ENCODE results near the gene ATOH8.

ATOH8 gene

DNA sequence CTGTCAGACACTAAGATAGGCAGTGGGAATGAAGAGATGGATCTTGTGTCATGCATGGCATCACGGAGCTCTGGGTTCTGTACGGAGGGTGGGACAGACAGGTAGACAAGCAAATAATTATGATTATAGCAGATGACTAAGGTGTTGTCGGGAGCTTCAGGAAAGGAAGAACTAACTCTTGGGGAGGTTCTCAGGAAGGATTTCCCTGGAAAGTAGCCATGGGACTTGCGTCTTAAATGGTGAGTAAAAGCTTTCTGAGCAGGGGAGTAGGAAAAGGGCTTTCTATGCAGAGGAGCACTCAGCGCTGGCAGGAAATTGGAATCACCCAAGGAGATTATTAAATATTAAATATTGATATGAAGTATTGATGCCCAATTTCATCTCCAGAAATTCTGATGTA, 35.5 kb downstream of the ATOH8 start:
- no peak for DNase-seq
- intact Hi-C loops (cut with DNase I), result no loop called here

DNA sequence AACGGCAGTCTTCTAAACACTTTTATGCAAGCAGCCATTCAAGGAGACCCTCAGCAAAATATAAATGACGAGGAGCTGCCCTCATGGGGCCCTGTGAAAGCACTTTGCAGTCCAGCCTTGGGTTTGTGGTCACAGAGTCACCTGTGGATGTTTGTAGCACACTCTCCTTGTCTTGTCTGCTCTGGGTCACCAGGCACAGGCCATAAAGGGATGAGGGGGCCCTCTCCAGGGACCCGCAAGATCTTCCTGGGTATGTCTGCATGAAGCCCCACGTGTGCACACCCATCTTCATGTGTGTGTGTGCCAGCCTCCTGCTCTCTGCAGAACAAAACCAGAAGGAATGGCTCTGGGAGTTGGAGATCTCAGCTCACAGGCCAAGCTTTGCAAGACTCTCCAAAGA, 36.2 kb downstream of the ATOH8 start:
- intact Hi-C loops (cut with DNase I), result loop anchor here (5.0 kb wide), 1 partner anchor 38 kb away; the partner anchor contains the start of gene ATOH8
- DNase-seq, result no peak

DNA sequence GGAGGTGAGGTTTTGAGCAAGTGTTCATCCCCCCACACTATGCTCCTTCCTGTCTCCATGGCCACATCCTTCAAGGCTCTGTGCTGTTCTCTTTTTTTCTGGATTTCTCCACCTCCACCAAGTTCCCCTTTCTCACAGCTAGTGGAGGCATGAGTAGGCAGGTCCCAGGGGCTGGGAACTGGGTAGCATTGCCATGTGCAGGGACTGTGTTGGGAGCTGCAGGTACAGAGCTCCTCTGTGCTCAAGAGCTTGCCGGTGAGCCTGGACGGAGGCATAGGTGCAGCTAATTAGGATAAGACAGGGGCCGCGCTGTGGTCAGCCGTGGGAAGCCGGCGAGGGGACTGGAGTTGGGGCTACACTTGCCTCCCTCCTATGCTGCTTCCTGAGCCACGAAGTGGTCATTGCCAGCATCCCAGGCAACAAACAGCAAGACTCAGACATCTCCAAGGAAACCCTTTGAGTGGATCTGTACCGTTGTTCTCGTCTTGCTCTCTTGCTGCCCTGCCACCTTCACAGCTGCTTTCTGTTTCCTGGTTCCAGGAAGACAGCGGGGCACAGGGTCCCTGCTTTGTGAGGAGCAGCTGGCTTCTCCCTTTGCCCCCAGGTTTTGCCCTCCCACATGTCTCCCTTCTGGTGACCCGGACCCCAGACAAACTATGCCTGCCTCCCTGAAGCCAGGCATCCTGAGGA, 36.9 kb downstream of the ATOH8 start:
- peak in 26 of 42 donors; percentile 34 to 88 (median 60) for DNase-seq
- intact Hi-C loops (cut with DNase I), result loop anchor here (5.0 kb wide), 1 partner anchor 38 kb away; the partner anchor contains the start of gene ATOH8

DNA sequence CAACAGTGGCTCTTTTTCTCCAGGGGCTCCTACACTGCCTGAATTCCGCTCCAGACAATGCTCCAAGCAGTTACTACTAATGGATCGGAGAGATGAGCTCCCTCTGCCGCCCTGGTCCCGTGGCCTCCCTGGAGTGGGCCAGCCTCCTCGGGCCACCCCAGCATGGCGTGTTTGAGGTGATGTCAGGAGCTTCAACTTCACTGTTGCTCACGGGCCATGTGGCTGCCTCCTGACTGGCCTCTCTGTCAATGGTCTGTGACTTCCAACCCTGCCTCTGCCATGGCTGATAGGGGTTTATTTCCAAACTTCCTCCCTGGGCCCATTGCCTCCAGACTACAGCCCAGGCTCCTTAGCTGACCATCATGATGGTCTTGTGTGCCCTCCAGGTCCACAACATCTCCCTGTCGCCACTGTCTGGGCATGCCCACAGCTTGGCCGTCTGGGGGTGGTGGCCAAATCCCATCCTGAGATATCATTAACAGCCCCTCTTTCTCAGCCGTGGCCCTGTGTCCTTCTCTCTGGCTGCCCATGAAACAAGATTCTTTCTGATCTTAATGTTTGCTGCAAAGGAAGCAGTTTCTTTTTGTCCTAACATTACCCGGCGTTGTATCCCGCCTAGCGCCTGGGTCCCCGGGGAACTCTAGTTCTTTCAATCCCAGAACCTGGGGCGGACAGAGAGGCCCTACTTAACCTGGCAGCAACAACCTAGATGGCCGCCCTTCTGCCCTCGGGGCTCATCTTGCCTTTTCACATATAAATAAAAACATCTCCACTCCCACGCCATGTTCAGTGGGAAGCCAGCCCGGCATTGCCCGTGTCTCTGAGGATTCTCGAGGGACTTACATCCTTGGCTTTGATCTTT, 38.1 kb downstream of the ATOH8 start:
- intact Hi-C loops (cut with DNase I), result loop anchor here (5.0 kb wide), 1 partner anchor 40 kb away; the partner anchor contains the start of gene ATOH8
- peak in 4 of 42 donors; percentile 7 to 34 (median 14) for DNase-seq

DNA sequence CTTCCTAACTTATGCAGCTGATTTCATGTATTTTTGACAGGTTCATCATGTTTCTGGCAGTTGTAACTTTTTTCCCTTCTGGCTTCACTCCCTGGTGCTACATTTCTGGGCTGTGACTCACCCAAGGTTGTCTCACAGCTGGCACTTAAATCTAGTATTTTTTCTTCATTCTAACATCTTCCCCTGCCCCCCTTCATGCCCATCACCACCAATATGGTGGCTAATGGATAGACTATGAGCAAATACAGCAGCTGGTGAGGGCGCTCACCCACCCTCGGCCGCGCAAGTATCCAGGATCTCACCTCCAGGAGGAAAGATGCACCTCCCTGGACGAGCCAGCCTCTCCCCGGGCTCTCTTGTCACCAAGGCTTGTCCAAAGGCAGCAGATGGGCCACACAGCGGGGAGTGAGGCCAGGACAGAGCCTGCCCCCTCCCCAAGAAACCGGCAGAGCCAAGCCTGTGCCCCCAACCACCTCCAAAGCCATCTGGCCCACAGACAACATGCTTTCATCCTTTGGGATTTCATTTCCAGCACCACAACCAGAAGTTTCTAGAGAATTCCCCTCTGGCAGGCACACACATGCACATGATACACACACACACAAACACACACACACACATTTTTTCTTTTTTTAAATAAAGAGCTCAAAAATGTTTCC, 39.1 kb downstream of the ATOH8 start:
- intact Hi-C loops (cut with DNase I), result loop anchor here (5.0 kb wide), 1 partner anchor 41 kb away; the partner anchor contains the start of gene ATOH8
- DNase-seq, result peak in 5 of 42 donors; percentile 11 to 55 (median 17)

DNA sequence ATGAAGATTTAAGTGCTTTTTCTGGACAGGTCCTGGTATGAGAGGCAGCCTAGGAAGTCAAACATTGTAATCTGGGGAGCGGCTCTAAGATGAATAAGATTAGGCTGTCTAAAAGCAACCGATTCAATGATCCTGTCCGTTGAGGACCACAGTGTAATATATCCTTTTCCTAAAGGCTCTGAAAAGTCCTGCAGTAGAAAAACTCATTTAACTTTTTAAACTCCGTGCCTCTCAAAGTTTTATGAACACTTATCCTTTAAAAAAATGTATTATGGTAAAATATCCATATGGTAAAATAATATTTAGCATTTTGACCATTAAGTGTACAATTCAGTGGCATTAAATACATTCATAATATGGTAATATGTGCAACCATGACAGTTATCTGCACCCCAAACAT, 39.8 kb downstream of the ATOH8 start:
- no peak for DNase-seq
- intact Hi-C loops (cut with DNase I), result loop anchor here (5.0 kb wide), 1 partner anchor 41 kb away; the partner anchor contains the start of gene ATOH8

DNA sequence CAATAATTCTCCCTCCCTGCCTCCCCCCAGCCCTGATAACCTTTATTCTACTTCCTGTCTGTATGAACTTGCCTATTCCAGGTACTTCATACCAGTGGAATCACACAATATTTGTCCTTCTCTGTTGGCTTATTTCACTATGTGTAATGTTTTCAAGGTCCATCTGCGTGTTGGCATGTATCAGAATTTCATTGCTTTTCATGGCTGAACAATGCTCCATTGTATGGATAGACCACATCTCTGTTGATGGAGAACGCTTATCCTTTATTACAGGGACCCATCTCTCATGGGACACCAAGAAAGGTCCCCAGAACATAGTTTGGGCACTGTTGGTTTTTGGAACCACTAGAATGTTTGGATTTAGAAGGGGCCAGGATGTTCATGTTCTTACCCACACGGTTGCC, 40.2 kb downstream of the ATOH8 start:
- peak in 1 of 42 donors; percentile 8 for DNase-seq
- intact Hi-C loops (cut with DNase I), result loop anchor here (5.0 kb wide), 1 partner anchor 42 kb away; the partner anchor contains the start of gene ATOH8

DNA sequence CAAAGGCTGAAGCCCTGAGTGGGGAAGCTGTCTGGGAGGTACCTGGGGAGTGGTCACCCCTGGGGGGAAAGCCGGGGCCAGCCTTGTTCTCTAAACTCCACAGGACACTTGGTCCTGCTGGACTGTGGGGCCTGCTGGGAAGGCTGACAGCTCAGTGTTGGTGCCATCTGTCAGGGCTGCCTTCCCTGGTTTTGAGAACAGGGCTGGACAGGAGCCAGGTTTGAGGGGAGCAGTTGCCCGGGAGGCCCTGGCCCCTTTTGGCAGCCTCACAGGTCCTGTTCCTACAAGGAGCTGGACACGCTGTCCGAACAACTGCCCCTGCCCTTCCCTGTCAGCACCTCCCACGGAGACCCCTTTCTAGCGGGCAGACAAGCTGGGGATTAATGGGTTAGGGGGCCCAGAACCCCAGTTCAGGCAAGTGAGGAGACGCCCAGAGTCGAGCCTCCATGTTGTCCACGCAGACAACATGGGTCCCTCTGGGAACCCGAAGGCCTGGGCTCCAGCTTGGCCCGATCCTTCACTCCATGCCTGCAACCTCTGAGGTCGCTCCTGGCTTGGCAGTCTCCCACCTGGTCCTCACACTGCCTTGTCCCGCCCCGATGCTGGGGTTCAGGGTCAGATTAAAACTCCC, 40.8 kb downstream of the ATOH8 start:
- intact Hi-C loops (cut with DNase I), result loop anchor here (5.0 kb wide), 2 partner anchors 42 to 52 kb away; partner anchors contain the start of gene ATOH8
- DNase-seq, result peak in 35 of 42 donors; percentile 27 to 79 (median 55)

DNA sequence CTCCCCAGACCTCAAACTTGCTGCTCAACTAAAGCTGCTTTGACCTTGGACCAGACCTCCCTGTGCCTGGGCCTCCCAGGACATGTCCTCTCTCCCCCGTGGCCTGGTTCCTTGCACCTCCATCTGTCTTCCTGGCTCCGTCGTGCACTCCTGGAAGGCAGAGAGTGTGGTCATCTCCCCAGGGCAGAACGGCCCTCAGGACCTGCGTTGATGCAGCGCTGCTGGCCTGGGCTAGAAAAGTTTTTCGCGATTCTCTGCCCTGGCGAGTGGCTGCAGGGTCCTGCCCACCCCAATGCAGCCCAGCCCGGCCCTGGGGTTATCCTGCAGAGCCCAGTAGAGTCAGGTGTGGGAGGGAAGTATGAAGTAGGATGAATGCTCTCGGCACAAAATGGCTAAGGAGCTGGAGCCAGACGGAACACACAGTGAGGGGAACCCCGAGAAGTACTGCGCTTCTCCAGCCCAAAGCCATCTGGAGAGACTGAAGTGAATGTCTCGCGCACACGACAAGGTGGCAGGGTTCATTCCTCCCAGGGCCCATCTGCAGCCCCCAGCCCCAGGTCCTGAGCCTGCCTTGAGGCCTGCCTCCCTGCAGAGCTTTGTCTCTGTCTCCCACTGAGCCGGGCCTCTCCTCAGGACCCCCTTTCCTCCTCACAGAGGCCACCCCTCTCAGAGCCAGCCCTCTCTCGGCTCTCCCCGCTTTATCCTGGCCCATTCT, 41.7 kb downstream of the ATOH8 start:
- peak in 4 of 42 donors; percentile 7 to 37 (median 20) for DNase-seq
- intact Hi-C loops (cut with DNase I), result loop anchor here (5.0 kb wide), 1 partner anchor 53 kb away; no protein-coding TSS in a partner anchor

DNA sequence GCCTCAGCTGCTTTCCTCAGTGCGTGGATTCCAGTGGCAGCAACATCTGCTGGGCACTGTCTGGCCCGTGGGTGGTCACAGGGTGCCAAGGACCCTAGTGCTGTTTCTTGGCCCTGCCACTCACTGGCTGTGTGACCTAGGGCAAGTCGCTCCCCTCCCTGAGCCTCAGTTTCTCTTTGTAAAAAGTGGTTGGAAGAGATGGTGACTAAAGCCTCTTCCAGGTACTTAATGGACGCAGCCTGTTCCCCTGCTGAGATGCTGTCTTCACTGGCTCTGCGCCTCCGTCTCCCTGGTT, 42.2 kb downstream of the ATOH8 start:
- intact Hi-C loops (cut with DNase I), result loop anchor here (5.0 kb wide), 1 partner anchor 54 kb away; no protein-coding TSS in a partner anchor
- peak in 2 of 42 donors; percentile 8 to 27 for DNase-seq

DNA sequence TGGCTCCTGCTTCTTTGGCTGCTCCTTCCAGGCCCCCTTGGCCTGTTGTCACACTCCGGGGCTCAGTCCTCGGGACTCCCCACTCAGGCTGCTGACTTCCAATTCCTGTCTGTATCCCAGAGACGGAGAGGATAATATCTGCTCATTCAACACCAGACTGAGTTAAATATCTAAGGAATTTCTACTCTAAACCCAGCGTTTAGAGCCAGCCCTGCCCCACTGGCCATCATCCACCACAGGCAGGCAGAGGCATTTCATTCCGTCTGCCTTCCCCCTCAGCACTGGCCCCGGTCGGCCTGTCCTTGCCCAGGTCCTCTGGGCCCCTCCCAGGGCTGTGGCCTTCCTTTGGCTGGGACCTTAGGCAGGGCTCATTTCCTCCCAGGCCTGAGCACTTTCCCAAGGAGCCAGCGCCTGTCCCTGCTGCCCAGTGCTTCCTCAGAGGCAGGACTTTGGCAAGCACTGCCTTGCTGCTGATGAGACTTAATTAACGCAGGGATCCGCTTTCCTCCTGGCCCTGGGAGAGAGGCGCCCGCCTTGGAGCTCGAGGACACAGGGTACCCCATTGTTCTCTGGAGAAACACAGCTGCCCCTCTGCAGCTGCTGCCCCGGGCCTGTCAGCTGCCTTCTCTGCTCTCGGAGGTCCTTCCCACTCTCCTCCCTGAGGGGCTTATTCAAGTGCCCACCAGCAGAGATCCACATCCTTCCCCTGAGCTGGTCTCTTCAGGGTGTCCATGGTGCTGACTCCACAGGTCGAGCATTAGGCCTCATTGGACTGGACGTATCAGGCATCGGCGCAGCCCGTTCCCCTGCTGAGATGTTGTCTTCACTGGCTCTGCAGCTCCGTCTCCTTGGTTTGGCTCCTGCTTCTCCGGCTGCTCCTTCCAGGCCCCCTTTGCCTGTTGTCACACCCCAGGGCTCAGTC, 42.8 kb downstream of the ATOH8 start:
- intact Hi-C loops (cut with DNase I), result loop anchor here (5.0 kb wide), 1 partner anchor 54 kb away; no protein-coding TSS in a partner anchor
- peak; percentile 60 to 91 (median 82) for DNase-seq

DNA sequence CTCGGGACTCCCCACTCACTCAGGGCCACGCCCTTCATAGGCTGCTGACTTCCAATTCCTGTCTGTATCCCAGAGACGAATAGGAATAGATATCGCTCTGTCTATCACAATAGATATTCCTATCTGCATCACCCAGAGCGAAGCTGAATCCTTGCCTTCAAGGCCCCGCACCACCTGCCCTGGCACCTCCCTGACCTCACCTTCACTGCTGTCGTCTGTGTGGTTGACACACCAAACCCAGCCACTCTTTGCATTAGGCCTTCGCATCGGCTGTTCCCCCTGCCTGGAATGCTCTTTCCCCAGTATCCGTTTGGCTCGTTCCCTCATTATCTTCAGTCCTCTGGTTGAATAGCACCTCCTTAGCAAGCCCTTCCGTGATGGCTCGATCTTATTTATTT, 43.5 kb downstream of the ATOH8 start:
- DNase-seq, result peak in 2 of 42 donors; percentile 8 to 18
- intact Hi-C loops (cut with DNase I), result loop anchor here (5.0 kb wide), 1 partner anchor 55 kb away; no protein-coding TSS in a partner anchor

DNA sequence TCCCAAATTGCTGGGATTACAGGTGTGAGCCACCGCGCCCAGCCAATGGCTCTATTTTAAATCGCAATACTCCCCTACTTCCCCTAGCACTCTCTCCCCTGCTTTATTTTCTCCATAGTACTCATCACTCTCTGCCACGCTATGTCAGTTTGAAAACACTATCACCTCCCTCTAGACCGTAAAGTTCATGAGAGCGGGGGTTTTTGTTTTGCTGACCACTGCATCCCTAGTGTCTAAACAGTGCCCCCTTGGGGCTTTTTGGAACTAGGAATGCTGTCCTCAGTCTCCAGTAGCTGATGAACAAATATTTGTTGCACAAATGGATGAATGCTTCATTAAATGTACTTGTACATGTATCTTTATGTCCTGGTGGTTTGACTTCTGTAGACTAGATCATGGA, 44.1 kb downstream of the ATOH8 start:
- intact Hi-C loops (cut with DNase I), result loop anchor here (5.0 kb wide), 1 partner anchor 56 kb away; no protein-coding TSS in a partner anchor
- DNase-seq, result peak in 29 of 42 donors; percentile 26 to 87 (median 64)

DNA sequence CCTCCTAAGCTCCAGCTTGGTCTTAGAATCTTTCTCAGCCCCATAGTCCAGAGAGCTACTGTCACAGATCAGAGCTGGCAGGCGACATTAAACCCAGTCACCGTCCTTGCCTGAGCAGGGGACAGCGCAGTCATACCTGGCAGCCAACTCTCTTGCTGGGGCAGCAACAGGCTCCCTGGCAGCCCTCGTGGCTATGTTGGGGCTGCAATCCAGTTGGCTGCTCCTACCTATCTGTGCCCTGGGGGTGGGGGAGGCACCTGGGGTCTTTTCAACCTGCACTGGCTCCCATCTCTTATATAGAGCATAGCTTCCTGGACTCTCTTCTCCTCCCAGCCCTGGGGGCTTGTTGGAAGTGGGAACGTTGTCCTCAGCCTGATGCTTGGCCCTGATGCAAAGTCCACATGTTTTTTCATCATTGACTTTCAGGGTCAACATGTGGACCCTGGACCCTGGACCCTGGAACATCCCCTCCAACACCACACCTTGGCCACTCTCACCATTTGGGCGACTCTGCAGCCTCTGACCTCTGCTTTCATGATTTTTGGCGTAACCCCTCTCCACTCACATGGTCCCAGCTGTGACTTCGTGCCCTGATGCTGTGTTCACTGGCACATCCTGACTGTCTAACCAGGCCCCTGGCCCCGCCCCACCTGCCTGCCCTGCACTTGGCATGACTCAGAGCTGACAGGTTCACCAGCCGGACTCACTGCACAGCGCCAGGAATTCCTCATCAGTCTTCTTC, 45.6 kb downstream of the ATOH8 start:
- intact Hi-C loops (cut with DNase I), result loop anchor here (5.0 kb wide), 1 partner anchor 57 kb away; no protein-coding TSS in a partner anchor
- DNase-seq, result peak in 6 of 42 donors; percentile 13 to 42 (median 28)

DNA sequence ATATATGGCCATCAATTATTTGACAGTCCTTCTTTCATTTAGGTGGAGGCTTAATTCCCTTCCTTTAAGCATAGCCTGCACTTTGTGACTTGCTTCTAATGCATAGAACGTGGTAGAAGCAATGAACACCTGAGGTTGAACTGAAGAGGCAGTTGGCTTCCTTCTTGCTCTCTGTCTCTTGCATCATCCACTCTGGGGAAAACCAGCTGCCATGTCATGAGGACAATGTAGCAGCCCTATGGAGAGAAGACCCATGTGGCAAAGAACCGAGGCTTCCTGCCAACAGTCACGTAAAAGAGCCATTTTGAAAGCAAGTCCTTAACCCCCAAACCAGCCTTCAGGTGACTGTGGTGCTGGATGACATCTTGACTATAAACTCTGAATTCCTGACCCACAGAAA, 46.8 kb downstream of the ATOH8 start:
- intact Hi-C loops (cut with DNase I), result no loop called here
- peak in 1 of 42 donors; percentile 5 for DNase-seq

DNA sequence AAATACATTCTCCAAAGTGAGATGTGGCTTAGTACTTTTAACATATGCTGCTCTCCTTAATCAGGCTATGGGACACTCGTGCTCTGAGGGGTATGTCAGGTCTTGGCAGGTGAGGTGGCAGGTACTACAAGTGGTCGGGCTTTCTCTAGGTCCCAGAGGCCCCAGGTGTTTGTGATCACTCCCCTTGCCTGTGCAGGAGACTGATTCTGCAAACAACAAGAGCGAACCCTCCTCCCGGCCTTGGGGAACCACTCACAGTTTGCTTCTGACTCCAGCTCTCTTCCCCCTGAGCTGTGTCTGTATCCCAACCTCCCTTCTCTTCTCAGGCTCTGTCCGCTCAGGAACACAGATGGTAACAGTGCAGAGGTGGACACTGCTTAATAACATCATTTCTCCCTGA, 48.1 kb downstream of the ATOH8 start:
- intact Hi-C loops (cut with DNase I), result no loop called here
- peak in 4 of 42 donors; percentile 3 to 15 (median 6) for DNase-seq

Data from head of caudate nucleus (tissue), 42 donors.